NCI-H526 treated with DMSO at 0.1 percent for 48 hours (cell line): ENCODE results near the gene PBXIP1.

Source experiments
- DNase-seq: peaks from one replicate; lab custom pipeline; 2025; lab: John Stamatoyannopoulos, UW

PBXIP1 gene

DNA sequence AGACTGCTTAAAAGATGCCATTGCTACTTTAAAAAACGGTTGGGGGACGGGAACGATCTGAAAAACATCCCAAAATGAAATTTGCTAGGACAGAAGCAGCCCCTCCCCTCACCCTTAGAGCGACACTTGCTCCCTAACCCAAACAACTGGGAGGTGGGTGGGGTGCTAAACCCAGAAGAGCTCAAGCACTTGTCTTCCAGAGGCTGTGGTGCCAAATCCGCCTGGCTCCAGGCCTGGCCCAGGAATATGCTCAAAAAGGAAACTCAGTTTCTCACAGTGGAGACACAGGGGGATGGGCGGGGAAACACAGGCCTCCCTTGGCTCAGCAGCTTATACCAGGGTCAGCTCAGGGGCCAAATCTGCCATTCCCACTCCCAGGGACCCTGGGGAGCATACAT lies 644 bp upstream of the PBXIP1 start:
- no peak for DNase-seq

DNA sequence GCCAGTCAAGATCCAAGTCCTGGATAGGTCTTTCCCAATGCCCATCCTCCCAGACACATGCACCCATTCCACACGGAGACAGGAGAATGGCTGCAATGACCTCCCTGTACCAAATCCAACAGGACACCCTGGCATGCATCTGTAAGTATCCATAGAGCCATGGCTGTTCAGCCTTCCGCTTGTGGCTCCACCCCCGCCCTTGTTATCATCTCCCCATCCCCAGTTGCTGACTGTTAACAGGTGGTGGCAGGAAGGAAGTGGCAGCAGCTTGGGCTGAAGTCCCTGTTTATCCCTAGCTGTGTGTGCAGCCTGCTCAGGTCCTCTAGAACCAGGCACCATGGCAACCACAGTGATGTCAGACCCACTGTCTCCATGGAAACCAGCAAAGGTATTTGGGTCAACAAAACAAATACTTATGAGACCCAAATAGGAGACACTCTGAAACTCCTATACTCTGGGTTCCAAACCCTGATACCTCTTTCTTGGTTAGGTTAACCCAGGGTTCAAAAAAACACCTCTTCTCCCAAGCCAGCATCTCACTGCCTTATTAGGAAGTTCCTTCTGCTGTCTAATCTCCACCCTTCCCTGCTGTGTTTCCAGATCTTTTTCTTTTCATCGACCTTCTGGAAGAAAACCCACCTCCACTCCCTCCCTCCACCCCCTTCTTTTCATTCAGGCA lies 721 bp downstream of the PBXIP1 start:
- no peak for DNase-seq

DNA sequence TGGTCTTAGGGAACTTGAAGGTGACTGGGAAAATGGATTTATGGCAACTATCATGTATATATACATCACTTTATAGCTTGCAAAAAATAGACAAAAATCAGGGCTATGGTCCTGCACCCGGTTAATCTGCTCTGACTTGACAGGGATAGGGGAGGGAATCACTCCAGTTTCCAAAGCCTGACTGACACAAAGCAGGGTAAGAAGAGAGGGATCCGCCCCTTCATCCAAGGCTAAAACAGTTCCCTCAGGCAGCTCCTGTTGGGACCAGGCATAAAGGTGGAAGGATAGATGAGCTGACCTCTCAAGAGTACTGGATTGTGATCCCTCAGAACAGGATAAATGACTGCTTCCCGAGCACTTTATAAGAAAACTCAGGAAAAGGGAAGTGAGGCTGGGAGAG lies 1.4 kb downstream of the PBXIP1 start:
- no peak for DNase-seq

DNA sequence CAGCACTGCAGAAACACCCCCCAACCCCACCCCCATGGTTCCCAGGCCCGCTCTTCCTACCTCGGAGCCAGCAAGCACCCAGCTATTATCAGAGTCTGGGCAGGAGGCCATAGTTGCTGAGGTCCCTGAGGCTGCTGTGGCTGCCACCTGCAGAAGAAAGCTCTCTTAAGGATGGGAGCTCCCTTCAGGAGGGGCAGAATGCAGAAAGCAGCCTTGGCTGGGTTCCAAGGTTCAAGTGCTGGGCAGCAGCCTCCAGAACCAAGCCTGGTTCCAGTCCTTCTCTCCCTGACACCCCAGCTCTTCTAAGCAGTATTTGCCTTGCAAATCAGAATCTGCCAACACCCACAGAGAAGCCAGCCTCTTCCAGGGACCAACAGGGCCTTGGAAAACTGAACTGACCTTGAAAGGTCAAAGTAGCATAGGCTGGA lies 2.3 kb downstream of the PBXIP1 start:
- peak; percentile 98 for DNase-seq

DNA sequence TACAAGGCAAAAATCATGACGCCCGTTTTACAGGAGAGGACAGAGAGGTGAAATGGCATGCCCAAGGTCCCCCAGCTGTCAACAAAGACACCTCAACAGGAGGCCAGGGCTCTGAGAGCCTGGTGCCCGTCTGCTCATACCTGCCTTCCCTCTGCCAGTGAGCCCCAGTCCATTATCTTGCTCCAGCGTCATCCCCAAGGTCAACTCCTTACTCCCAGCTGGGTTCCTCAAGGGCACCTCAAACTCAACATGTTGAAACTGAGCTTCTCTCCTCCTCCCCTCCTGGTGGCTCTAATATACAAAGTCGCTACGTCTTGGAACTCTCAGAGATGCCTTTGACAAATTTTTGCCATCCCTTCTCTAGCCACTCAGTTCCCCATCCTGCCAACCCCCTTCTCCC lies 3.2 kb downstream of the PBXIP1 start:
- no peak for DNase-seq

DNA sequence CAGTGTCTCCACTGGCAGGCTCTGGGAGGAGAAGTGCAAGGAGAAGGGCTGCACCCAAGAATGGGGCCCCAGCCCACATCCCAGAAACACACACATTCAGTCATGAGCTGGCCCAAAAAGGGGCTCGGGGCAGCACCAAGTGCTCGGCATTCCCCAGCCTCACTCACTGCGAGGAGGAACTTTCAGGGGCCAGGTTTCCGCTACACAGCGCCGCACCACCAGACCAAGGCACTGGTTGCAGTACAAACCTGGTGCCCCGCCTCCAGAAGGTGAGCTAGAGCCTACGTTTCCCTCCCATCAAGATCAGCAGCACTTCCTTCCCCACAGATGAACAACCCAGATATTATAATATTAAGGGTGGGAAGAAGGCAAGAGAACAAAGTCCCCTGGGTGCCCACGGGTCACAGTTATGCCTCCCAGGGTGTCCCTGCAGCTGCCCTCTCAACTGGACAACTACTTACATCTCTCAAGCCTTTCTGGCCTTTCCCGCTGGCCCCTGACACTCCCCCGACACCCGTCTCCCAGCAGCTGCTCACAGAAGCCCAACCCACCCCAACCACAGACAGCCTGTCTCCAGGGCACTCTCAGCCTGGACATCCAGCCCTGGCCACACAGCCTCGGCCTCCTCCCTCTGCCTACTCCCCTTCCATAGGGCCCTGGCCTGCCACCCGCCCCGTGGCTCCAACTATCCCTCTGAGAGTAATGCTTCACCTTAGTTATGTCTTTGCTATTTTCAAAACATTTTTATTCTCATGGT lies 3.8 kb downstream of the PBXIP1 start:
- peak; percentile 69 for DNase-seq

DNA sequence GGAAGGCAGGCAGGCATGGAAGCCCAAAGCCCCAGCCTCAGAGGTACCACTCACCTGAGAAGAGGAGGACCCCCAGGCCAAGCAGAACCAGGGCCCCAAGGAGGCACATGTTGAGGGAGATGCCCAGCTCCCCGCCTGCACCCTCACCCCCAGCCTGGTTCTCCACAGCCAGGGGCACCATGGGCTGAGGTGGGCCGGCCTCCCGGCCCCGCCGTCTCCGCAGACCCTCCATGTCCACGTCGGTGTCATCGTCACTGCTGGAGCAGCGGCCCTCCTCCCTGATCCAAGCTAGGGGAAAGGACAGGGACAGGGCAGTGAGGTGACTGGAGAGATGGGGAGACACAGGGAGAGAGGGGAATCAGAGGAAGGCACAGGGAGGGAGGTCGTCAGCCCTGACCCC lies 7.8 kb downstream of the PBXIP1 start:
- no peak for DNase-seq

DNA sequence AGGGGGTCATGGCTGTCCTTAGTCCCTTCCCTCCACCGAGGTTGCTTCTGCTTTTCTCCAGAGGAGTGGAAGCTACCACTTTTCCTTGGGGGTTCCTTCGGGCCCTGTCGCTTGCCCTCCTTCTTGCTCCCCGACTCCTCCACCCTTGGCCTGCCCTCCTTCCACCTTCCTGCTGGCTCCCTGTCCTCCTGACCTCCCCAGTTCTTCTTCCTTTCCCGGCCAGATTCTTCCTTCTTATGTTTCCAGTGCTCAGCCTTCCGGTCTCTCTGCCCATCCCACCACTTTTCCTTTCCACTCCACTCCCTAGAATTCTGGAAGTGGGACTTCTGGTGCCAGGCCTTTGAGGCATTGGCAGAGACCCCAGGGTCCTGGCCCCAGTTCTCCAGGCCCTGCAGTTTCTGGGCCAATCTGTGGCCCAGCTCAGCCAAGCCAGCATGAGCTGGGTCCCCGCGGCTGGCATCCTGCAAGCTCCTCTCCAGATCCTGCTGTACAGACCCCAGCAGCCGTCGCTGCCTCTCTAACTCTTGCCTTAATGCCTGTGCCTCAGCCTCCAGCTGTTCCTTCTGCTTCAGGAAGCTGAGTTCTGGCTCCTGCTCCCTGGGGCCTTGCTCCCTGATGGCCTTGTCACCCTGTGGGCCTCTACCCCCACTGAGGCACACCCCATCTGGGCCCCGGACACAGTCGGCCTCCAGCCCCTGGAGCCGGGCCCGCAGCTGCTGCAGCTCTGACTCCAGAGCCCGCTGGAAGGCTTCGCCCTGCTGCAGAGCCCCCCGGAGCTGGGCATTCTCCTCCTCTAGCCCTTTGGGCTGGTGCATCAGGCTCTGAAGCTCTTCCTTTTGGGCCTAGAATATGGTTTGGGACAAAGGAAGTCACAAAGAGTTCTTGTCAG lies 9.7 kb downstream of the PBXIP1 start:
- DNase-seq = no peak

DNA sequence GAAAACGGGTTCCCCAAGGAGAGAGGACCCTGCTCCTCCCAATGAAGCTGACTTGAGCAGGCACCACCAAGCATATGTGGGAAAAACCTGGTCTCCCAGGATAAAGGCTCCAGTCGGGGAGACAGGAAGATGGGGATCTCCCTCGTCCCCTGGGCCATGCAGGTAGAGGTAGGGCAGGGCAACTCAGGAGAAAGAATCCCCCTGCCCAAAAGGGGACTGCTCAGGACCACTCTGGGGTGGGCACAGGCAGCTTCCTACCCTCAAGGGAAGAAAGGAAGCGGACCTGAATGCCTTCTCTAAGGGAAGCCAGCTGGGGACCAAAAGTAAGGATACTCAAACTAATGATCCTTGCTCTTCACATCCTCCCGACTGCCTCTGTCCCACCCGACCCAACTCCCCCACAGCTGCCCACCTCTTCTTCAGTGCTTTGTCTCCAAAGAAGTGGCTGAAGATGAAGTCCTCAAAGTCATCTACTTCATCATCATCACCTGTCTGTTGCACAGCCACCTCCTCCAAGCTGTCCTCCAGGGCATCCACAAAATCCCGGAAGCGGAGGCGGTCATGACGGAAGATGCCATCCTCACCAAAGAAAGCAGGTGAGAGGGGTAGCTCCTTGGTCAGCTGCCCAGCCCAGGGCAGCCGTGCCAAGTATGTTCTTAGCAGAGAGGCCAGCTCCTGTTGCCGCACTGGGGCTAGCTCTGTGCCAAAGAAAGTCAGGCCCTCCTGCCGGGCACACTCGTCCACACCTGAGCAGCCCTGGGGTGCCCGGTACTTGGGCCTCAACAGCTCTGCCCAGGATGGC lies 10.5 kb downstream of the PBXIP1 start:
- DNase-seq = no peak

DNA sequence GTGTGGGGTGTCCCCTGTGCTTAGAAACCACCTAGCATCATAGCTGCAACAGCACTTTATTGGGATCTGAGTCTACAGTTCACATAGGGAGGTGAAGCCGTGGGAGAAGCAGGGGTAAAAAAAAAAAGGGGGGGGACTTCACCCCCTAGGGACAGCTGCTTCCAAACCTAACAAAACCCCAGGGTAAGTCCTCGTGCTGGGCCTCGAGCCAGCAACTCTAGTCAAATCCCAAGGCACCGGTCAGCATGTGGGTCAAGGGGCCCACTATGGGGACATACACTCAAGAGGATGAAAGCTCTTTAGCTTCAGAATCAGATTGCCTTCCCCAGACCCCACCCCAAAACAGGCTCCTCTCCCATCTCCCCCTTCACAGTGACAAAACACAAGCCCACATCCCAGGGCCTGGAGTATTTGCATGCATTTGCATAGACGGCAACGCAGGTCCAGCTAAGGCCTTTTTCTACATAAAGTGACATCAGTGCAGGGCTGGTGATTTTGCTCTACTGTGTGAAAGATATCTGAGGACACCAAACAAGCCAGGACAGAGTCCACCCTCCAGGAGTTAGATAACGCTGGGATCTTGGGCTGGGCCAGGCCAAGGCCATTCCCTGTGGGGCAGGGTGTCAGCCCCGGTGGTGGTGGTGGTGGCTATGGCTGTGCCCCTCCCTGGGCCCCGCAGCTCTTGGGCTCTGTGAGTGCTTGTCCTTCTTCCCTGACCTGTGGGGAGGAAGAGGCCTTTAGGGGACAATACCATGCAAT lies 11.3 kb downstream of the PBXIP1 start:
- DNase-seq = peak; percentile 99

DNA sequence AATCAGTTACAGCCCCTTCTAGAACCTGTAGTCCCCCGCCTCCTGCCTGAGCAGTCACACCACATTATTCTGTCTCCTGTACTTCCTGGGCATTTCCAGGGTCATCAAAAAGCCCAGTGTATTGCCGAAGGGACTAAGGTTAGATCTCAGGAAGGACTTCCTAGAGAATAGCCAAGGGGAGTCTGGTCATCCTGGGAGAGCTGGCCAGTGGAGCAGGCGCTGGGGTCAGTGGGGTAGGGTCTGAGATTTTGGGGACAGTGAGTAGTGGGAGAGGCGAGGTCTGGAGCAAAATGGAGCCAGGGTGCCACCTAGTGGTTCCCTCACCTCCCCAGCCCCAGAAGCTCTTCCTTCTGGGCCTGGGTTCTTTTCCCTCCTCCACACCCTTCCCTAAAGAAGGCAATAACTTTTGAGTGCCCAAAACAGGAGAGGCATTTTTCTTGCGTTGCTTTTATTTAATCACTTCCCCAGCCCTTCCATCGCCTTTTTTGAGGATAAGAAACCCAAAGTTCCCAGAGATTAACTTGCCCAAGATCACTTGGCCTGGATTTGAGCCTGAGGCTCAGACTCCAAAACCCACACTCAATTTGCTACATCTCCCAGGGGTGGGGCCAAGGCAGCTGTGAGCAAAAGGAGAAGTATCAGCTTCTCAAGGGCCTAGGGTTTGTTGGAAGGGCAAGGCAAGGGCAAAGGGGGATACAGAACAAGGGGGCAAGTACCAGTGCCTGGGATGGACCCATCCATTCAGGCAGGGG lies 12.1 kb downstream of the PBXIP1 start:
- DNase-seq = peak; percentile 69

DNA sequence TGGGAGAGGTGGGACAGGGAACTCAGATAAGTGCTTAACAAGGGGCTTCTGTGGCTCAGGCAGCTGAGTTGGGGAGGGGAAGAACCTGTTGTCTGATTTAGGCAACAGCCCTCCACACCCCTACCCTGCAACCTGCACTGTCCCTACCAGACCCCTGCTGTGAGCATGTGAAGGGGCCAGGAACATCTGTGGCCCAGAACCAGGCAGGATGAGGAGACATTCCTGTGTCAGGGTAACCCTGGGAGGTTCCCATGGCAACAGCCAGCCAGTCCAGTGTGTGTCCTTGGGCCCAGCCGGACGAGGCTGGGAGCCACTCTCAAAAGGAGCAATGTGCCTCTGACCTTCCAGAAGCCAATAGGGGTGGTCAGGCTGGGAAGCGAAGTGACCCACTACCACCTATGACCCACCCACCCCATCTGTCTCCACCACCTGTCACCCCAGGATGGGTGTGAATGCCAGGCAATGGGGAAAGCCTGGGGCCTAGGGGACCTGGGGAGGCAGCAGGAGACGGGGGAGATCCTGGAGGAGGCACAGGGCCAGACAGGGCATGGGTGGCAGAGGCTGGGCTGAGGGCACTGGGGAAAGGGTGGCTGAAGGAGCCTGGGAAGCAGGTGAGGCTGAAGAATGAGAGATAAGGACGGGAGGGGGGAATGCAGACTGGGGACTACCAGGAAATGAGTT lies 14.4 kb downstream of the PBXIP1 start:
- DNase-seq = no peak

DNA sequence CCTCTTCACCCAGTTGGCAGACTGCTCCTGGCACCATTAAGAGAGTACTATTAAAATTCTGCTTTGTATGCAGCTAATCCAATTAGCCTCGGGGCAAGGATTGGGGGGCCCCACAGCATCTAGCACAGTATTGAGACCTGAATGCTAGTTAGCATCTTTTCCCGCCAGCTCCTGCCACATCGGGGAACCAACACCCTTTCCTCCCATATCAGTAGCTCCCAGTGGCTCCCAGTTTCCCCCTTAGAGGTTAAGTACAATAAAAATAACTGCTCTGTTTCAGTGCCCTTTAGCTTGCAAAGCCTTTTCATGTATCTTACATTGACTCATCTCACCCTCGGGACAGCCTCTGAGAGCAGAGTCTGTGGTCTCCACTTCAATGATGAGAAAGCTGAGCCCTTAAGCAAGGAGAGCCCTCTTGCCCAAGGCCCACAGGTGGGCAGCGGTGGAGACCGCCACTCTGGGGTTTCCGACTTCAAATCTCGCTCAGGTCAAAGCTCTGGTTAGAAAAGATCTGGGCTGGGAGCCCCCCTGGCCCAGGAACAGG lies 15.2 kb downstream of the PBXIP1 start:
- DNase-seq = no peak

DNA sequence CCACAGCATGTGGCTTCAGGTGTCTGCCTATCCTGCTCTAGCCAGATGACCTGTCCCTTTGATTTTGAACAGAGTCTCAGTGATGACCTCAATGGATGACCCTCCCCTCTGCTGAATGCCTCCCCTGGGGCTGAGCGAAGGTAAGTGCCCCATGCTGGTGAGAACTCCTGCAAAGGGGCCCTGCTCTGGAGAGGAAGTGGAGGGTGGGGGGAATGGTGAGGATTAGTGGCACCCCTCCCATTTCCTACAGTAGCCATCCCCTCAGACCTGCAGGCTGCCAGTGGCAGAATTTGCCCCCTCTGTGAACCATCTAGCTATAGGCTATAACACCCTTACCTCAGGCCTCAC lies 15.7 kb downstream of the PBXIP1 start:
- no peak for DNase-seq

DNA sequence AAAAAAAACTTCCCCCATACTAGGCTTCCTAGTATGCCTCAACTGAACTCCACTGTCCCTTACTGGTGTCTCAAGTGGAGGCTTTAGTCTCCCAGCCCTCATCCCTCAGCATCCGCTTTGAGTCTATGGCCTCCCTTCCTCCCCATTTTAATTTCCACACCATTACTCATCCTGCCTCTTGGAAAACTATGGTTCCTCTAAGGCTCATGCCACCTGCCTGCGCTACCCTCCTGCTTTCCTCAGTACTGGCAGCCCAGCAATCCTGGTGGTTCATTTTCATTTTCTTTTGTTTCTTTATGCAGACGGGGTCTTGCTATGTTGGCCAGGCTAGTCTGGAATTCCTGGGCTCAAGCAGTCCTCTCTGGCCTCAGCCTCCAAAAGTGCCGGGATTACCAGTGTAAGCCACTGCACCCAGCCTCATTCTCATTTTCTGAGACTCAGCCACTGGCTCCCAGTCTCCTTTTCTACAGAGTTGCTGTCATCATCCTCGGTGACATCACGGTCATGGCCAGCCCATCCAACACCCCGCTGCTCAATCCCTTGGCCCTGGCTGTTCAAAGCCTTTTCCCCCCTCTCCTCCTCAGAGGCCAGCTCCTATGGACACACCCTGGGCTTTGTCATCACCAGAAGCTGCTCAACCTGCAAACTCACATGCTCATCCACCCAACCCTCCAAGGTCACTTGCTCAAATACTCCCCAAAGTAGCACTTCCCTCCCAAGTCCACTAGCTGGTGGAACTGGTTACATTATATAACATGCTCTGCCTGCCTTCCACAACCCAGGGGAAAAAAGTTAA lies 17.1 kb downstream of the PBXIP1 start:
- no peak for DNase-seq

DNA sequence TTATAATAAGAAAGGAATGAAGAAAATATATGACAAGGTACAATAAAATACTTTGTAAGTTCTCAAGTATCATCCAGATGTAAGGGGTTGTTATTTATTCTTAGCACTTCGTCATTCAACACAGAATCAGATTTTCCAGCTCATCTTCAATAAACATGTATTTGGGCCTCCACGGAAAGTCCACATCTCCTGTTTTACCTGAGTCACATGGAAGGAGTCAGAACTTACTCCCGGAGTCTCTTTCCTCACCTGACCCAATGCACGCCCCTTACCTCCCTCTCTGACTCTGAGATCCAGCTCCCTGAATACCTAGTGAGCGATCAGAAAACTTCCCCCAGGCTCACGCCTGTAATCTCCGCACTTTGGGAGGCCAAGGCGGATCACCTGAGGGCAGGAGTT lies 17.9 kb downstream of the PBXIP1 start:
- DNase-seq = no peak

DNA sequence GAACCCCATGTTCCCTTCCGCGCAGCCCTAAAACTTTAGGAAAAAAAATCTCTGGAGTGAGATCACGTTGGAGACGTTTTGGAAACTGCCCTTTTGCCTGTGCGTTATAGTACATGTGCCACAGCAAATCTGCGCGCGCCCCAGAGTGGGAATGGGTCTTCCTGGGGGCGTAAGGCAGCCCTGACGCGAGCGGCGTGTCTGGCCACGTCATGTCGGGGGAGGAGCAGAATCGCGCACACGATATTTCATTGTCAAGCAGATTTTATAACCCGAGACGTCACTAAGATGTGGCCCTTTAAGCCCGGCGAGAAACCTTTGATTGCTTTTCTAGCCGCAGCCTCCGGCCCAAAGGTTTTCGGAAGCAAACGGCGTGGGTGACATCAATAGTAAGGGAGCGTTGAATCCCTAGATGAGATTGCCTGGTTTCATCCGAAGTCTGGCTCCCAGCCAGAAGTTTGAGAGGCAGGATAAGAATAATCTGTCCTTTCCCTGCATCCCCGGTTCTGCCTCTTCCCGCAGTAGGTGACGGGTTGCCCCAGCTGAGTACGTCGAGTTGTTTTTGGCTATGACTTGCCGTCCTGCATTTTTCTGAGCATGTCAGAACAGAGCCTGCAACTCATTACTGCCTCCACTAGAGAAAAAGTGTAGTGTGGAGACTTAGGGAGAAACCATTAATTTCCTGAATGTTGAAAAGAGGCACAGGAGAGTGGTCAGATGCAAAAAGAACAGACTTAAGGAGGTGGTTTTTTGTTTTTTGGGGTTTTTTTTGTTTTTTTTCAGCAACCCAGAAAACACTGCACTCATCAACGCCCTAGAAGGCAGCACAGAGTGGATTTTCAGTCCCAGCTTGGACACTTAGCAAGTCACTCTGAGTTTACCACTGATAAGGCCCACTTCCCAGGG lies 18.6 kb downstream of the PBXIP1 start:
- peak; percentile 99 for DNase-seq
